HG02885 (cell line): ENCODE results near the gene RASSF10.

Experiments used
- ATAC-seq: cut with Tn5 transposase; IDR thresholded peaks from one replicate; pipeline ENCODE4 v1.9.1; 2021; ENCODE audit warnings: mild to moderate bottlenecking; ENCODE audit not compliant: unreplicated experiment, poor library complexity

The RASSF10 gene

DNA sequence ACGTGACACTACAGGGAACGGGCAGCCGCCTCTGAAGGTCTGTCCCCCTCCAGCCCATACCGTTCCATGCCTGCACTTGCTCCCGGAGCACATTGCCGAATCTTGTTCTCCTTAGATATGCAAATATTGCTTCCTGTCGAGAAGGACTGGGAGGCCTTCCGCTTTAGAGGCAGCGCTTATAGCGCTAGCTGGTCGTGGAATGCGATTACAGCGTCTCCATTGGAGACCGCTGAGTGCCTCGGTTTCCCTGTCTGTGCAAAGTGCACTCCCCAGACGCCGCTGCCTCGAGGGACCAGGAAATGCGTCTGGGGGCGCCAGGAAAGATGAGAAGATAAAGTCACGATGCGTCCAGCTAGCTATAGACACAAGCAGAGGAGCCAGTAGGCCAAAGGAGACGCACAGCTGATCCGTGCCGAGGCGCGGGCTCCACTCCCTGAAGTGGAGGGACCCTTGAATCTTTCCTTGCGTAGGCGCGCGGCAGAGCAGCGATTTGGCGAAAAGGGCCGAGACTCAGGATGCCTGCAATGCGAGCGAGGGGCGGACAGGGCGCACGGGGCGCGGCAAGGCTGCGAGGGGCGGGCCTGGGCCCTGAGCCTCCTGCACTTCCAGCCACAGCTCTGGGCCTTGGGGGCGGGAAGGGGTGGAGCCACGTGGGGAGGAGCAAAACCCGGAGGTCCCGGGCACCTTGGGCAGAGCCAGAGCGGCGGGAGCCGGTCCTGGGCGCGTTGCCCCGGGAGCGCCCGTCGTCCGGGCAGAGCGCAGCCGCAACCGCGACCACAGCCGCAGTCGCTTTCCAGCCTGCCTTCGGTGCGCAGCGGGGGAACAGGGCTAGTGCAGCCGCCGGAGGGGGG, at the start of gene RASSF10:
Gene RASSF10 (plus strand): TSS at position 692 of the 851 bp plus-strand sequence. CDS start 261 bp downstream, outside the sequence.
- ATAC-seq = no peak

DNA sequence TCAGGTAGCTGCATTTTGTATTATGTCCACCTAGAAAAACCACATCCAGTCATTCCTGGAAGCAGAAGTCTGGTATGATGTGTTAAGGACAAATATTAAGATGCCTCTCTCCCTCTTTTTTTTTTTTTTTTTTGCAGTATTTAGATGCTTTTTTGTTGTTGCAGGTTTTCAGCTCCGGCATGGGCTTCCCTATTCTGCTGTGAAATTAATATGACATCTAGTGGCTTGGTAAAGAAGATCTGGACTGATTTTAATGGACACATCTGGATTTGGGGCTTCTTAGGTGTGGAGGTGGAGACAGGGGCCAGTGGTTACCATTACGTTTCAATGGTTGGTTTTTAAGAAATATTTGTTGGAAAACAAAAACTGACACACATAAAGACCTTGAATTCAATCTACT, 47.5 kb upstream of the RASSF10 start:
- ATAC-seq = no peak

DNA sequence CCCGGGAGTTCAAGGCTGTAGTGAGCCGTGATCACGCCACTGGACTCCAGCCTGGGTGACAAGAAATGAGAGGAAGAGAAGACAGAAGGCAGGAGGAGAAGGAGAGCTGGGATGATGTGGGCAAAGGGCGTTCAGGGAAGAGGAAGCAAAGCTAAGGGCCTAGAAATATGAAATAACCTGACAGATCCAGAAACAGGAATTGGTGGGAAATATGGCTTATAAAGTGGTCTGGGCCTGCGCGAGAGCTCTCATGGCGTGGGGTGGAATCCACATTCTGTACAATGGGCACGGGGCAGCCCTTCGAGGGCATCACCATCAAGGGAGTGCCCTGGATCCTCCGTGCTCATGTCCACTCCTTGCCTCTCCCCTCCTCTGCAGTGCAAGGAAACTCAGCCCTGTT, 46.8 kb upstream of the RASSF10 start:
- ATAC-seq = no peak

DNA sequence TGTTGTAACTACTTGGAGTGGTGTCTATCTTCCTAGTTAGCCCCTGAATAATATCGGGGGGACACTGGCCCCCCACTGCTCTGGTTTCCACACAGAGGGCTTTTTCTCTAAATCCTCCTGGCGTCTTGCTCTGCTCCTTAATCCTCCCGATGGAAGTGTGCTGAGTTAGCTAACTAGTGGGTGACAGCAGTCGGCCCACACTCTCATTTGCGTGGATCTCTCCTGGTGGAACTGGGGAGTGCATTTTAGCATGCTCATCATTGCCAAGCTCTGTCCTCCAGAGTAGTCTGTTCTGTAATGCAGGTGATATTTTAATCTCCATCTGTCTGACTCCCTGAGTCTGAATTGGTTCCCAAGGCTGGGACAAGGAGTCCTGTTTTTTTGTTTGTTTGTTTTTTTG, 46.1 kb upstream of the RASSF10 start:
- ATAC-seq = no peak

DNA sequence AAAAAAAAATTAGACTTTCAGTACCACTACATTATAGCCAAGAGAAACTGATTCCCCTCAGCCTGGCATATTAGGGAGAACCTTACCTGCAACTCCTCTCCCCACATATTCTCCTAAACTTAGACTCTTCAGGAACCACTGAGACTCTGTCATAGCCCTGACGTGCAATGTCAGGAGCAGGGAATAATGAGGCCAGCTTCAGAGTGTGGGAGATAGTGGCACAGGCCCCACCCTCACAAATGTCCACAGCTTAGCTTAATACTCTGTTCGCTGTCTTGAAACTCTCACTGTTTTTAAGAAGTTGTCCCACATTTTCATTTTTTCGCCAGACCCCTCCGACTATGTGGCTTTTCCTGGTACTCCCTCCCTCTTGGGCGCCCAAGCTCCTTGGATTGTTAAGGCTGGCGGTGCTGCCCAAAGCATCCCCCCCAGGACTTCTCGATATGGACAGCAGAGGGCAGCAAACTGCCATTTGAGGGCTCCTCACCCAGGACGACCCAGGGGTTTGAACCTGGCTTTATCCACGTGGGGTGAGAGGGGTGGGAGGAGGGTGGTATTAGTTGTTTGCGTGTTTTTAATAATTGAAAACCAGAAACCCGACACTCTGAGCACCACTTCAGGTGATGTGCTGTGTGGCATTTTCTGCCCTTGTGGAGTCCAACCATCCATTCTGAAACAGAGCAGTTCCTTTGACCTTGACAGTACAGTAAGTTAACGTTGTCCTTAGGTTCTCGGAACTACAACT, 45.2 kb upstream of the RASSF10 start:
- ATAC-seq = peak; percentile 86

DNA sequence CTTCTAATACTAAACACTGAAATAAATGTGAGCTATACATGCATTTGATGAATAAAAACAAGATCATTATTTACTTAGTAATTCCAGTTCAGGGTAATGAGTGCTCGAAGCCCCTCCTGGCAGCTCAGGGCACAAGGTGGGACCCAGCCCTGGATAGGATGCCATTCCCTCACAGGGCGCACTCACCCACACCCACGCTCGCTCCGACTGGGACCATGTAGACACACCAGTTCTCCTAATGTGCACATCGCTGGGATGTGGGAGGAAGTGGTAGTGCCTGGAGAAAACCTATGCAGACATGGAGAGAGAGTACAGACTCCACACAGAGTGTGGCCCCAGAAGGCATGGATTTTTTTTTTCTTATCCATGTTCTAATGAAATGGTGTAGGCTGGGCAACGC, 44.5 kb upstream of the RASSF10 start:
- ATAC-seq = no peak

DNA sequence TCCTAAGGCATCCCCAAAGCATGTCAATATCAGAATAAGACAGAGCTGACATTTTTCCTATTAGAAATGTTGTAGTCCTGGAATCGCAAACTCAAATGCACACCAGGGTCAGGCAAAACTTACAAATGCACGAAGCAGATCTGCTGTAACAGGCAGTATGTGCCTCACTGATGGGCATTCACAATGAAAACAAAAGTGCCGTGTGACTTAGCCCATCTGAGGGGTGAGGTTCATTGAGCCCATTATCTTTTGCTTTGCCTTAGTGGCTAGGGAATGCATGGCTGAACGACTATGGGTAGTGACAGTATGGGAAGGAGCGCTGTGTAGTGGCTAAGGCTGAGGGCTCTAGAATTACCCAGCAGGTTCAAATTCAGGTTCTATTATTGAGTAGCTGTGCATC, 43.1 kb upstream of the RASSF10 start:
- no peak for ATAC-seq

DNA sequence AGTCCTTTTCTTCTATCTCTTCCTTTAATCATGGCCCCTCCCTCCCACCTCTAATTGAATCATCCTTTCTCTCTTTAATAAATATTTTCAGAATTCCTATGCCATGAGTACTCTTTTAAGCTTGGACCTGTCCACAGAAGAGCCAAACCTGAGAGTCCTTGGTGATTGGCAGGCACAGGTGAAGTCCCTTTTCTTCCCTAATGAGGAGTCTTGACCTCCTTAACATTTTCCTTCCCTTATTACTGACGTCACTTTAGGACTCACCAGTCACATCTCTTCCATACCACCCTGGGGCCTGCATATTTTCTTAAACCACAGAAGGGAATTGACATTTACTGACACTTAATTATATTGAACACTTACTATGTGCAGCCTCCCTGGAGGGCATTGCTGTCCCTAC, 41.0 kb upstream of the RASSF10 start:
- ATAC-seq = no peak

DNA sequence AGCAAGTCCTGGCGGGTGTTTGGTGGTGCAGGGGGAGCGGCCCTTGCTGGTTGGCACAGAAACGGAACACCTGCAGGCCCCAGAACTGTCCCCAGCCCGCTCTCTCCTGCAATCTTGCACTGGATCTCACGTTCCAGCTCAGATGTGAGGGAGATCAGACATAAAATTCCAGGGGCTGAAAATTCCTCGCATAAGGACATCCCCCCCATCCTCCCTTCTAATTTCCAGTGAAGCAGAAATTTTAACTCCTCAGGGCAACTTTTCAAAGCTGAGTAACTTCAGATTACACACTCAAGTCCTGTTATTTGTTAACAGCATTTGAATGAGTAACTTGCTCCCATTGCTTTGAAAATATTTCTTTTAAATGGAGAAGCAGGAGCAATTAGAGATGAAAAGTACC, 40.3 kb upstream of the RASSF10 start:
- no peak for ATAC-seq

DNA sequence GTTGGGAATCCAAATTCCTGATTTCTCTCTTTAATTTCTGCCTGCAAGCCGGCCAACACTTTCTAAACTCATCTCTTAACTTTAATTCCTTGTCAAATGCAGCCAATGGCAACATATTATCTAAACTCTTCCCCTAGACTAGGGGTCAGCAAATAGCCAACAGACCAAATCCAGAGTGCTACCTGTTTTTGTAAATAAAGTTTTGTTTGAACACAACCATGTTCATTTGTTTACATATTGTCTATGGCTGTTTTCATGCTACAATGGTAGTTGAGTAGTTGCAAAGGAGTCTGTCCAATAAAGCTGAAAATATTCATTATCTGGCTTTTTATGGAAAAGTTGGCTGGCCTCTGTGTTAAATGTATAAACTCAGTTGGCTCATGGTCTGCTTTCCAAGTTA, 37.2 kb upstream of the RASSF10 start:
- no peak for ATAC-seq

DNA sequence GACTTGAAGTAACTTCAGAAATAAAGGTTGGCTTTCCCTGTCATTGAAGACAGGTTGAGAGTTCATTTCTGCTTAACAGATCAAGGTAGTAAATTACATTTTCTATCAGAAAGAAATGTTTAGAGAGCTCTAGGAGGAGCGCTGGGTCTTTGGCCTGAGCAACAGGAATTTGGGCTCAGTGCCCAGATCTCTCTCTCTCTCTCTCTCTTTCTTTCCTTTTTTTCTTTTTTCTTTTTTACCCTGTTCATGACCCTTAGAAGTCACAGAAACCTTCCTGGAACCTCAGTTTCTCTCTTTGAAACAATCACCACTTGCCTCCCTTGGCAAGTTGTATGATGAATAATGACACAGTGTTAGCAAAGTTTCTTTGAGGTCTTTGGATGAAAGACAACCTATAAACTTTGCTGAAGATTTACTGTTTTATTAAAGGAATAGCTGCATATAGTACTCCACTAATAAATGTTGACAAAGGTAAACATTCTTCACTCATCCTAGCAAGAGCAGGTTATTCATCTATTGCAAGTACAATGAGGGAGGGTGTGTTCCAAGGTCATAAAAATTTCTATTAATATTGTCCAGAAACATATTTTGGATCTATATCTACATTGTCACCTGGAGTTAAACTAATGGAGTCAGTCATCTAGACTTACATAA, 35.5 kb upstream of the RASSF10 start:
- ATAC-seq = no peak

DNA sequence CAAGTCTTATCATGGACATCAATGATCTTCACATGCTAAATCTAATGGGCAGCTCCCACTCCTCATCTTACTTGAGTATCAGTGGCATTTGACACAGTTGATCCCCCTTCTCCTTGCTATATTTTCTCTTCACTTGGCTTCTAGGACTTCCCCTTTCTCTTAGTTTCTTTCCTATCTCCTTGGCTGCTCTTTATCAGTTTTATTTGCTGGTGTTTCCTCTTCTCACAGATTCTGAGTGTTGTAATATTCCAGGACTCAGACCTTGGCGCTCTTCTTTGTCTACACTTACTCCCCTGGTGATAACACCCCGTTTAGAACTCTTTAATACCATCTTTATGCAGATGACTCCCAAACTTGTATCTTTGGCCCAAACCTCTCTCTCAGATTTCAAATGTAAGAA, 33.9 kb upstream of the RASSF10 start:
- ATAC-seq = no peak

DNA sequence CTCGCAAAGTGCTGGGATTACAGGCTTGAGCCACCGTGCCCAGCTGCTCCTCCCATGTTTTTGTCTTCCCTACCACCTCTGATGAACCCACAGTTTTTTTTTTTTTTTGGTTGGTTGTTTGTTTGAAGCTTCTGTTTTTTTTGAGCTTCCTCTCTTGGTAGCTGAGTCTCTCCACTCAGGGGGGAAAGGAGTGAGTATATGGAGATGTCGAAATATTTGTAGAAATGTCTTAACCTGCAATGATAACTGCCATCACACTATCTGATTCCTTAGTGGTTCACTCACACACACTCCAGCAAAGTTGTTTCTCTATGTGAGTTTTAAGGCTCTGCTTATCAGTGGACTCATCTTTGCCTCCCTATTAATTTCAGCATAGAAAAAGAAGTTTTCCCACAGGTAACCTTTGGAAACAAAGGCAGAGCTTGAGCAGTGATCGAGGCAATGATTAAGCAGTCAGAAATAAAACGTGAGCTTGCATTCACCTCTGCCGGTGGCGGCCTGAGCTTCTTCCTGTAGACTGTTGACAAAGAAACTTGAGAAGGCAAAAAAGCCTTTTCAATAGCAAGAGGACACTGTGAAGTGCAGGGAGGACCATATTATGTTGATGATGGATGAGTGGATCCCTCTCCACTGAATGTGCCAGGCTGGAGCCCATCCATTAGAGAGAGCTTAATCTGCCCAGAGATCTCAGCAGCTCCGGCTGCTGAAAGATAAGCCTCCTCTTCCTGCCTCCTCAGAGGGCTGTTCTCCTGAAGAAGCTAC, 29.0 kb upstream of the RASSF10 start:
- no peak for ATAC-seq

DNA sequence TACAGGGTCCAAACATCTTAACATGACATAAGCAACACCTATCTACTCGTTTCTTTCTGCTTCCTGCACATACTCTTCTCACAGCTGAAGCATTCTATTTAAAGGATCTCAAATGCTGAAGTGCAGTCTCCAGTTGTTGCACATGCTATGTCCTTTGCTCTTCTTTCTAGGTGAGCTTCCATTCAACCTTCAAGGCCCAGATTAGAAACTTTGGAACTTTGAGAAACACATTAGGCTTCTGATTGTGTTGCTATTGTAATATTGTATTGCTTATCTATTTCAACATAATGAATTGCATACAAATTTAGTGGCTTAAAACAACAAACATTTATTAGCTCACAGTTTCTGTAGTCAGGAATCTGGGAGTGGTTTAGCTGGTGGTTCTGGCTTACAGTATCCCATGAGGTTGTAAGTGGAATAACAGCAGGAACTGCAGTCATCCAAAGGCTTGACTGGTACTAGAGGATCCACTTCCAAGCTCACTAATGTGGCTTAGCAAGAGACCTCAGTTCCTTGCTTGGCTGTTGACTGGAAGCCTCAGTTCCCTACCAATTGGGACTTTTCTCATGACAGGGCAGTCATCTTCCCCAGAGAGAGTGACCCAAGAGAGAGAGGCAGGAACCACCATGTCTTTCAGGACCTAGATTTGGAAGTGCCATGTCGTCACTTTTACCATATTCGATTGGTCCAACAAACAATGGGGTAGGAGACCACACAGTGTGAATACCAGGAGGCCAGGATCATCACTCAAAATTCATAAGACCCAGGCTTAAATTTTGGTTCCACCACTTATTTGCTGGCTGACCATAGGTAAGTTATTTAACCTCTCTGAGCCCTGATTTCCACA, 27.2 kb upstream of the RASSF10 start:
- ATAC-seq = no peak

DNA sequence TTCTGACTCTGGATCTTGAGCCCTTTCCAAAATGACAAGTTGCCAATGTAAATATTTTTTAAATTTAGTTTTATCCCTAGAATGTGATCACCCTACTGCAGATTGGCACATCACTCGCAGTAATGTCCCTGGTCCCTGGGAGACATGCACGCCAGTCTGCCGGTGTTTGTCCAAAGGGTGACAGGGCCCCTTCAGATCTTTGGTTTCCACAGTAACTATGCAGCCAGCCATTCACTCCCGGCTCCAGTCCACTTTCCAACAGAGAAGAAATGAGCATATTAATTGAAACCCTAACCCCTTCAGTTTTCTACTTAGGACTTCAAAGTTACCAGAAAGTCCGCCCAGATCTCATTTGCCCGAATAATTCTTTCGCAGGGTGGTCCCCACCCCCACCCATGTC, 25.8 kb upstream of the RASSF10 start:
- no peak for ATAC-seq

DNA sequence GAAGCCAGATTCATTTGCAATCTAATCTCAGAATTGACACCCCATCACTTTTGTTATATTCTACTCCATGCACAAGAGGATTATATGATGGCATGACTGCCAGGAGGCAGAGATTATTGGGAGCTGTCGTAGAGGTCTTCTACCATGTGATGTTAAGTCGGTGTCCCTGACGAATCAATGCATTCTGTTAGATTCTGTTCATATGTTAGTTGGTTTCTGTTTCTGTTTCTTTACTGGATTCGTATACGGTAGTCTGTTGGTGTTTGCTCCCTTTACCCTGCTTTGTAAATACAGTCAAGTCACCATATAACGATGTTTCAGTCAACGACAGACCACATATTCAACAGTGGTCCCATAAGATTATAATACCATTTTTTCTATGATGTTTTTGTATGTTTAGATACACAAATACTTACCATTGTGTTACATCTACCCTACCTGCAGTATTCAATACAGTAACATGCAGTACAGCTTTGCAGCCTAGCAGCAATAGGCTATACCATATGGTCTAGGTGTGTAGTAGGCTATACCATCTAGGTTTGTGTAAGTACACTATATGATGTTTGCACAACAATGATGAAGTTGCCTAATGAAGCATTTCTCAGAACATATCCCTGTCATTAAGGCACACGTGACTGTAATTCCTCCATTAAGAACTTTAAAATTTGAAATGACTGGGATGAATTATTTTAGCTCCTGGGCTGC, 22.8 kb upstream of the RASSF10 start:
- ATAC-seq = no peak

DNA sequence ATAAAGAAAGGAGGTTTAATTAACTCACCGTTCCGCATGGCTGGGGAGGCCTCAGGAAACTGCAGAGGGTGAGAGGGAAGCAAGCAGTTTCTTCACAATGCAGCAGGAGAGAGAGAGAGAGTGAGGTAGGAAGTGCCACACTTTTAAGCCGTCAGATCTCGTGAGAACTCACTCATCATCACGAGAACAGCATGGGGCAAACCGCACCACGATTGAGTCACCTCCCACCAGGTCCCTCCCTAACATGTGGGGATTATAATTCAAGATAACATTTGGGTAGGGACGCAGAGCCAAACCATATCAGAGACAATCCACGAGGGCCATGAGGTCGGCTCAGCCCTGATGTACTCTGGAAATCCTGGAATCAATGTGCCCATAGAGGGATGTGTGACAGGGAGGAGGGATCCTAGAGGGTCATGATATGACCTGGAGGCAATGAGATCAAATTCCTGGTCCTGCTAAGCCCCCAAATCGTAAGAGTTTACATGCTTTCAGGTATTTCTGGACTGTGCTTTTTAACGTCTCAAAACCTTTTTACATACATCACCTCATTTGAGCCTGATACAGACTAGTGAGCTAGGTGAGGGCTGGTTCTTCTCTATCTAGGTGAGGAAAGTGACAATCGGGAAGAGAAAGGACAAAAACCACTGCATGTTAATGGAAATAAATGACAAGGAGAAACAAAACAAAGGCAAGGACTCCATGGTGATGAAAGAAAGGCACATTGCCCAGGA, 19.5 kb upstream of the RASSF10 start:
- no peak for ATAC-seq

DNA sequence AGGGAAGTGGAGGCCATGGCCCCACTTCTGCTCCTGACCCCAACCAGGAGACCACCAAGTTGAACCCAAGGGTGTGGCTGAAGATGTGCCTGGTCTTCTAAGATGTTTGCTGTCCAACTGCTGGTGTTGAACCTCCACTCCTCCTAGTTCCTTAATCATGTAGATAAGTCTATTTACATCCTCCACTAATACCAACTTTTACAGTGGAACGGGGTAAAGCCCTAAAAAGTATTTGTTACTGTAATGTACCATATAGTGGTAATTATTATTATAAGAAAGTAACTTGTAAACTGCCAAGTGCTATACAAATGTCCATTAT, 19.0 kb upstream of the RASSF10 start:
- ATAC-seq = no peak

DNA sequence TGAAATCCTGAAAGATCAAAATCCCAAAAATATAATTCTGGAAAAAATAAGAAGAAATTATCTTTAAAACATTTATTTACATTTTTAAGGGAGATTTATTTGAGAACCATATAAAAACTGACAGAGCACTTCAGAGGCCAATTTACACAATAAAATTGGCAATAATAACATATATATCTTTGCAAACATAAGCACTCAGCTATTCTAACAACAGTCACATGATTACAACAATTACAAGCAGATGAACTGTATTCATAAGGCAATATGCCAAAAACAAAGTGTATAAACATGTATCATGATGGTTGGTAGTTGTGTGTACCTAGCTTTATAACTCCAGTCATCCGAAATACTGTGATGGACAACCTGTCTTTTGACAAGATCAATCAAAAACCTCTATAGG, 17.7 kb upstream of the RASSF10 start:
- no peak for ATAC-seq
